BE2C (cell line): ENCODE measurements around the gene MAP2K2.

Experiments
- DNase-seq: peaks from one replicate; pipeline ENCODE4 v3.0.0-alpha.2; 2020
- H3K27me3 ChIP-seq: fragments of 250-450 bp; sonication (Bioruptor Pico); 2 replicates; pipeline ENCODE4 v1.5.1; 2020; ENCODE audit warnings: mild to moderate bottlenecking
- H3K36me3 ChIP-seq: fragments of 250-450 bp; sonication (Bioruptor Pico); 2 replicates; pipeline ENCODE4 v1.5.1; 2020; ENCODE audit warnings: mild to moderate bottlenecking
- H3K4me1 ChIP-seq: fragments of 250-450 bp; sonication (Bioruptor Pico); 2 replicates; pipeline ENCODE4 v1.5.1; 2020
- H3K4me3 ChIP-seq: 2 replicates; pipeline ENCODE4 v1.5.1; 2011; ENCODE audit warnings: low read depth, low read length
- H3K9me3 ChIP-seq: fragments of 250-450 bp; sonication (Bioruptor Pico); 2 replicates; pipeline ENCODE4 v1.5.1; 2020
- CTCF ChIP-seq: IDR thresholded peaks from 2 replicates; pipeline ENCODE4 v1.5.1; 2012; ENCODE audit warnings: mild to moderate bottlenecking, low read depth, low read length

Gene MAP2K2

DNA sequence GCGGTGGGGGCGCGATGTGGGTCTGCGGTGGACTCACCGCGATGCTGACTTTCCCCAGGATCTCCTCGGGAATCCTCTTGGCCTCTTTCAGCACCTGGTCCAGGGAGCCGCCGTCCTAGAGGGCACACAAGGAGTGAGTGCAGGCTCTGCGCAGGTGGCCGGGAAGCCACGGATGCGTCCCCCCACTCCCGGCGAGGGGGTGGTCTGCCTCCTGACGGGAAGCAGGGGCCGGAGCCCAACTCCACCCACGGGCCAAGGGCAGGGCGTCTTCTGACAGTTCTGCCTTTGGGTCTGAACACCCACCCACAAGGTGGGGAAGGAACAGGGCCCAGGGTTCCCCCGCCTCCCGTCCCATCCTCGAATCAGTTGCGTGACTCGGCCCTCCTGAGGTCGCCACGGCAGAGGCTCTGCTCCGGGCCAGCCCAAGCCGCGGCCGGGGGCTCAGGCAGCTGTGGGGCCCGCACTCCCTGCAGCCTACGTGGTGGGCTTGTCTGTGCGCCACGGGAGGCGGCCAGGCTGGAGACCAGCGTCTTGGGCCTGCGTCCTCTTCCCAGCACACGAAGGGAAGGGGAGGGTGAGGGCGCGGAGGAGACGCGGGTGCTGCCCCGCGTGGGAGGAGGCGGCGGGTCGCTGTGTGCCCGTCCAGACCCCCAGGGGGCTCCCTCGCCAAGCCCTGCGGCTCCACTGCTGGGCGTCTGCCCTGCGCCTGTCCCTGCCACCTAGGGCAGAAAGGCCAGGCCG is 21.4 kb downstream of the MAP2K2 start:
- Histone ChIP-seq H3K9me3 (no peaks in the 10 kb centered on the region), H3K4me3 (no peak overlapping the region), H3K27me3 (no peaks in the 10 kb centered on the region), H3K36me3 (peaks cover 52% of the 10 kb centered on the region), H3K4me1 (no peaks in the 10 kb centered on the region)
- no peak for DNase-seq
- TF ChIP-seq CTCF = no peak

DNA sequence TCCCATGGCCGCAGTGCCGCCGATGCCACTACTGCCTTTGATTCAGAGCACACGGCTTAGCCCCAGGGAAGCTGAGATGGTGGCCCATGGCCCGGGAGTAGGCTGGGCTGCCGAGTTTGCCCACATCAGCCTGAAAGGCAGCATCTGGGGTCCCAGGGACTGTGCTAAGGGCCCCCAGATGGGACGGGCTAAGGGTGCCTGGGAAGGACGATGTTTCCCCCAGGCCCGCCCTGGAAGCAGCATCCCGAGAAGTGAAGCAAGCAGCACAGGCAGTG is 22.5 kb downstream of the MAP2K2 start:
- TF ChIP-seq CTCF = no peak
- Histone ChIP-seq H3K27me3 (no peaks in the 10 kb centered on the region), H3K36me3 (peaks cover 46% of the 10 kb centered on the region), H3K4me3 (no peak overlapping the region), H3K9me3 (no peaks in the 10 kb centered on the region), H3K4me1 (no peaks in the 10 kb centered on the region)
- DNase-seq = no peak

- no peak for TF ChIP-seq CTCF
- H3K9me3 ChIP-seq = no peaks in the 10 kb centered on the region
- DNase-seq = no peak
- no peaks in the 10 kb centered on the region for H3K27me3 ChIP-seq
- no peak overlapping the region for H3K4me3 ChIP-seq
- no peaks in the 10 kb centered on the region for H3K4me1 ChIP-seq
- H3K36me3 ChIP-seq = peaks cover 45% of the 10 kb centered on the region
These were observed 23.1 kb downstream of the MAP2K2 start for GRCh38 chr19:4100647-4101495.

GRCh38 chr19:4099041-4099764 is 24.7 kb downstream of the MAP2K2 start:
- DNase-seq = no peak
- Histone ChIP-seq H3K4me3 (no peak overlapping the region), H3K27me3 (no peaks in the 10 kb centered on the region), H3K4me1 (no peaks in the 10 kb centered on the region), H3K36me3 (peaks cover 53% of the 10 kb centered on the region), H3K9me3 (no peaks in the 10 kb centered on the region)
- no peak for TF ChIP-seq CTCF

DNA sequence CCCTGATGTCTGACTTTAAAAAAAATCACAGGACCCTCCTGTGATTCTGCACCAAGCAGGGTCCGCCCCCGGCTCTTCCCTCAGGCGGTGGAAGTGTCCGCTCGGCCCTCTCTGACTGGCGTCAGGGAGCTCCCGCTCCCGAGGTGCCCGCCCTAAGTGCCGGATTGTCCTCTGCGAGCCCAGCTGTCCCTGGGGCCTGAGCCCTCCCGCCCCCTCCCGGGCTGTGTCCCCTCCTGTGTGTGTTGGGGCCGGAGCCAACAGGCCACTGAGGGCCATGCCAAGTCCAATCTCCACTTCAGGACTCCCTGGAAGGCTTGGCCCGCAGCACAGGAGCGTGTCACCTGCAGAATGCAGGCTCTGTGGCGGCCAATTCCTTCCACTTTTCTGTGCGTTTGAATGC is 25.4 kb downstream of the MAP2K2 start:
- Histone ChIP-seq H3K27me3 (no peaks in the 10 kb centered on the region), H3K4me1 (no peaks in the 10 kb centered on the region), H3K36me3 (peaks cover 58% of the 10 kb centered on the region), H3K4me3 (no peak overlapping the region), H3K9me3 (no peaks in the 10 kb centered on the region)
- no peak for TF ChIP-seq CTCF
- no peak for DNase-seq
